A549 (cell line): ENCODE results near the gene IL4. TPM values are rescaled to one million over a fixed set of nuclear protein-coding genes. Genes with fewer than 3 reads are reported as not detected.
A peak's percentile ranks its signal among the peaks of the same experiment; 100 is the strongest.

Experiments
- ATAC-seq, 2 experiments: fragments of 200-7000 bp in 1 of 2; fragments of >200 bp in 1 of 2; cut with Nextera tagmentation in 1 of 2; cut with Tn5 transposase in 1 of 2; 3 replicates each; pipeline versions ENCODE4 v1.8.0 to v1.9.1; 2018 to 2020; ENCODE audit warnings: mild to moderate bottlenecking in 1 of 2, moderate library complexity in 1 of 2
- CTCF ChIA-PET: fragments of 300-600 bp; sonication (Branson Sonifier 250); formaldehyde crosslinking; extraction: SDS; loops from one replicate; lab custom pipeline; 2021; ENCODE audit warnings: antibody characterized with exemption, inconsistent platforms; lab: Yijun Ruan, JAX
- POLR2A ChIA-PET: fragments of 350-600 bp; formaldehyde crosslinking; extraction: SDS; loops from one replicate; lab custom pipeline; 2021; ENCODE audit warnings: antibody characterized with exemption, inconsistent platforms; lab: Yijun Ruan, JAX
- DNase-seq, 2 experiments: peaks; one replicate each; pipeline versions ENCODE4 v3.0.0 to v3.0.0-alpha.2; 2011 to 2016; ENCODE audit warnings: low read depth in 1 of 2, low spot score in 1 of 2
- FAIRE-seq: peaks from 2 replicates; lab custom pipeline; 2011; peaks lifted over from hg19 to GRCh38; lab: Jason Lieb, UNC
- H3K27ac ChIP-seq, 2 experiments: fragments of >200 bp; sonication (Bioruptor Twin); formaldehyde crosslinking; 3 replicates each; pipeline ENCODE4 v1.5.1; 2016 to 2017
- H3K4me1 ChIP-seq: fragments of >200 bp; sonication (Bioruptor Twin); formaldehyde crosslinking; 3 replicates; pipeline ENCODE4 v1.6.1; 2016
- H3K4me2 ChIP-seq: fragments of >200 bp; sonication (Bioruptor Twin); formaldehyde crosslinking; 3 replicates; pipeline ENCODE4 v1.6.1; 2016
- H3K4me3 ChIP-seq: fragments of >200 bp; sonication (Bioruptor Twin); formaldehyde crosslinking; 3 replicates; pipeline ENCODE4 v1.5.1; 2016
- H3K9me3 ChIP-seq: fragments of >200 bp; sonication (Bioruptor Twin); formaldehyde crosslinking; 3 replicates; pipeline ENCODE4 v1.6.1; 2016
- BCL3 ChIP-seq: fragments of >200 bp; sonication (Bioruptor Twin); formaldehyde crosslinking; IDR thresholded peaks from 3 replicates; pipeline ENCODE4 v1.6.1; 2016
- CBX8 ChIP-seq: fragments of 200-600 bp; sonication (generic); IDR thresholded peaks from 2 replicates; pipeline ENCODE4 v1.6.1; 2016
- E2F6 ChIP-seq: IDR thresholded peaks from 2 replicates; pipeline ENCODE4 v1.6.1; 2012; ENCODE audit warnings: low read depth, borderline replicate concordance
- EP300 ChIP-seq, 2 experiments: fragments of >200 bp; sonication (Bioruptor Twin); formaldehyde crosslinking; IDR thresholded peaks; 2 replicates in 1 of 2; 3 replicates in 1 of 2; pipeline ENCODE4 v1.6.1; 2016 to 2017
- FOXS1 ChIP-seq: fragments of 250-450 bp; sonication (Bioruptor Pico); IDR thresholded peaks from 2 replicates; pipeline ENCODE4 v1.5.0; 2020; ENCODE audit warnings: mild to moderate bottlenecking, moderate library complexity
- HDAC2 ChIP-seq: fragments of 200-600 bp; sonication (generic); IDR thresholded peaks from 2 replicates; pipeline ENCODE4 v1.6.1; 2016
- HEYL ChIP-seq: fragments of 250-450 bp; sonication (Bioruptor Pico); IDR thresholded peaks from 2 replicates; pipeline ENCODE4 v1.8.0; 2021; ENCODE audit warnings: mild to moderate bottlenecking, moderate library complexity
- HMGXB4 ChIP-seq: fragments of 250-450 bp; sonication (Bioruptor Pico); IDR thresholded peaks from 2 replicates; pipeline ENCODE4 v1.5.0; 2021; ENCODE audit warnings: mild to moderate bottlenecking, moderate library complexity, borderline replicate concordance
- HOXA7 ChIP-seq: fragments of 250-450 bp; sonication (Bioruptor Pico); IDR thresholded peaks from 2 replicates; pipeline ENCODE4 v1.5.0; 2020; ENCODE audit warnings: mild to moderate bottlenecking, moderate library complexity
- JUNB ChIP-seq: fragments of >200 bp; sonication (Bioruptor Twin); formaldehyde crosslinking; IDR thresholded peaks from 2 replicates; pipeline ENCODE4 v1.6.1; 2016
- KDM5A ChIP-seq: fragments of 200-600 bp; sonication (generic); IDR thresholded peaks from 2 replicates; pipeline ENCODE4 v1.6.1; 2016; ENCODE audit warnings: antibody characterized with exemption, mild to moderate bottlenecking
- MAFK ChIP-seq: fragments of 450-650 bp; IDR thresholded peaks from 2 replicates; pipeline ENCODE4 v1.6.1; 2014; ENCODE audit not compliant: partially characterized antibody
- MAX ChIP-seq: IDR thresholded peaks from 2 replicates; pipeline ENCODE4 v1.6.1; 2012
- MYC ChIP-seq: IDR thresholded peaks from 2 replicates; pipeline ENCODE4 v1.6.1; 2012; ENCODE audit warnings: mild to moderate bottlenecking, inconsistent platforms, low read length, improper control_type of control experiment, borderline replicate concordance
- NFE2L2 ChIP-seq: fragments of 150-350 bp; conservative IDR thresholded peaks from 2 replicates; pipeline ENCODE4 v1.6.1; 2014; ENCODE audit warnings: low read length
- NR3C1 ChIP-seq: fragments of >200 bp; sonication (Bioruptor Twin); formaldehyde crosslinking; IDR thresholded peaks from 3 replicates; pipeline ENCODE4 v1.6.1; 2017
- POLR2AphosphoS2 ChIP-seq: conservative IDR thresholded peaks from 2 replicates; pipeline ENCODE4 v1.6.1; 2012; ENCODE audit warnings: low read length, improper control_type of control experiment, inconsistent platforms
- RAD21 ChIP-seq, 2 experiments: fragments of >200 bp in 1 of 2; sonication (Bioruptor Twin) in 1 of 2; formaldehyde crosslinking in 1 of 2; IDR thresholded peaks in 1 of 2; conservative IDR thresholded peaks in 1 of 2; 2 replicates in 1 of 2; 3 replicates in 1 of 2; pipeline ENCODE4 v1.6.1; 2012 to 2018; ENCODE audit warnings: inconsistent platforms in 1 of 2
- RARB ChIP-seq: fragments of 250-450 bp; sonication (Bioruptor Pico); IDR thresholded peaks from 2 replicates; pipeline ENCODE4 v1.8.0; 2021; ENCODE audit warnings: mild to moderate bottlenecking, moderate library complexity
- RCOR1 ChIP-seq: fragments of 150-350 bp; IDR thresholded peaks from 2 replicates; pipeline ENCODE4 v1.6.1; 2014; ENCODE audit warnings: antibody characterized with exemption, low read length, low read depth
- REST ChIP-seq: fragments of 200-600 bp; sonication (generic); IDR thresholded peaks from 2 replicates; pipeline ENCODE4 v1.6.1; 2016; ENCODE audit warnings: antibody characterized with exemption, mild to moderate bottlenecking, moderate library complexity
- TFCP2L1 ChIP-seq: fragments of 250-450 bp; sonication (Bioruptor Pico); IDR thresholded peaks from 2 replicates; pipeline ENCODE4 v1.5.0; 2021; ENCODE audit warnings: mild to moderate bottlenecking
- ZC3H11A ChIP-seq: fragments of 450-650 bp; IDR thresholded peaks from 2 replicates; pipeline ENCODE4 v1.6.1; 2014; ENCODE audit warnings: antibody characterized with exemption, mild to moderate bottlenecking
- ZNF302 ChIP-seq: fragments of 250-450 bp; sonication (Bioruptor Pico); IDR thresholded peaks from 2 replicates; pipeline ENCODE4 v1.9.0; 2021; ENCODE audit warnings: inconsistent platforms, mild to moderate bottlenecking, moderate library complexity
- ZSCAN20 ChIP-seq: fragments of 250-450 bp; sonication (Bioruptor Pico); IDR thresholded peaks from 2 replicates; pipeline ENCODE4 v1.8.0; 2022; ENCODE audit warnings: mild to moderate bottlenecking, moderate library complexity
- WGBS: methylation state at CpG from one replicate; pipeline ENCODE4 v1.1.6; 2017; ENCODE audit errors: missing lambda C conversion rate; 5-methylcytosine and 5-hydroxymethylcytosine counted together
- polyA plus RNA-seq, 4 experiments: library from polyadenylated mRNA; depleted of rRNA in 3 of 4; stranded (reverse); fragments of >200 nt; fragmentation: RNase III in 1 of 4; extraction: RNeasy Plus Mini Kit Qiagen cat#74134 plus additional on column Dnase treatment in 1 of 4; gene quantifications; 2 replicates in 3 of 4; 3 replicates in 1 of 4; pipeline ENCODE4 v1.2.3, GENCODE V29; 2011 to 2017

IL4 gene
- polyA plus RNA-seq, 2 of the 4 experiments (the other 2 are of a cell fraction) = not detected

GRCh38 chr5:132692632-132692967 lies 18.8 kb downstream of the IL4 start:
- peak overlapping the region in 1 of 2 experiments; percentile 9; a peak in 2 of 6 replicates for H3K27ac ChIP-seq
- ATAC-seq (no peak), FAIRE-seq (no peak), DNase-seq (no peak)
- no peaks in the 10 kb centered on the region for H3K9me3 ChIP-seq
- ChIA-PET POLR2A (no interaction called here), CTCF (no interaction called here)
- H3K4me3 ChIP-seq = no peak overlapping the region
- H3K4me1 ChIP-seq = peaks cover 5% of the 10 kb centered on the region; the same call in 1 of the 3 replicates
- TF ChIP-seq HEYL (CRISPR knock-in tag) (no peak), POLR2AphosphoS2 (no peak), MYC (no peak), NFE2L2 (no peak), FOXS1 (CRISPR knock-in tag) (no peak), E2F6 (no peak), MAFK (no peak), JUNB (no peak), CBX8 (no peak), MAX (no peak), ZSCAN20 (CRISPR knock-in tag) (no peak), ZC3H11A (no peak), HDAC2 (no peak), HMGXB4 (no peak), TFCP2L1 (CRISPR knock-in tag) (no peak), ZNF302 (CRISPR knock-in tag) (no peak), RAD21 (conservative IDR thresholded peaks at IDR 0.05 in 1 of 2, IDR thresholded peaks at IDR 0.05 in 1 of 2) (no peak), RARB (no peak), REST (no peak)
- no peak overlapping the region; the same call in 2 of the 3 replicates for H3K4me2 ChIP-seq

- ATAC-seq (no peak), FAIRE-seq (peak; percentile 49), DNase-seq (no peak)
- H3K4me2 ChIP-seq = no peak overlapping the region
- ChIA-PET CTCF (no interaction called here), POLR2A (no interaction called here)
- no peak overlapping the region for H3K4me3 ChIP-seq
- 82% methylated on average over 4 of the region's 4 CpGs for WGBS
- TF ChIP-seq NR3C1 (no peak), KDM5A (no peak), RCOR1 (no peak), BCL3 (no peak), EP300 (IDR thresholded peaks at IDR 0.05) (no peak), HOXA7 (CRISPR knock-in tag) (no peak)
- H3K9me3 ChIP-seq = no peaks in the 10 kb centered on the region
- peaks cover 5% of the 10 kb centered on the region; the same call in 1 of the 3 replicates for H3K4me1 ChIP-seq
- H3K27ac ChIP-seq = no peak overlapping the region
These were observed 22.2 kb downstream of the IL4 start for GRCh38 chr5:132695956-132696355.
